Testis (tissue), 2 donors: ENCODE results near the gene ABHD2.

Experiments used
- POLR2A ChIP-seq: fragments of 450-650 bp; IDR thresholded peaks from one replicate; pipeline ENCODE4 v1.6.1; 2017; ENCODE audit warnings: antibody characterized with exemption, mild to moderate bottlenecking, moderate library complexity
- TF ChIP-seq, protein P1 (sequence below), 3 experiments: fragments of 450-650 bp in 2 of 3; fragments of 200-600 bp in 1 of 3; sonication (generic) in 1 of 3; IDR thresholded peaks; one replicate each; pipeline ENCODE4 v1.5.1; 2016 to 2019; ENCODE audit warnings: antibody characterized with exemption in 3 of 3, mild to moderate bottlenecking in 2 of 3, moderate library complexity in 1 of 3

DNA sequence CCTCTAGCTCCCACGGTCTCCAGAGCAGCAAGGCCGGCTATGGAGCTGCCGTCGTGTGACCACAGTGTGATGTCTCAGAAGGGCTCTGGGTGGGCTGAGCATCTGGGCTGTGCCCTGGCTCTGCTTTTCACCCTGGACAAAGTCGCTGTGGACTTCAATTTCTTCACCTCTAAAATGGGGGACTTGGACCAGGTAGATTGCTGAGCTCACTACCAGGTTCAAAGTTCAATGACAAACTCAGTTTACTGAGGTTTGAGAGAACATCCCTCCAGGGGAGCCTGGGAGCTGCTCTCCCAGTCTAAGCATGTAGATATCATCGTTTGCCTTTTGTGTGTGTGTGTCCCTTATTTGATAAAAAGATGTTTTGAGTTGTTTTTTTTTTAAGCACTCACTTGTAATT, 108.0 kb downstream of the ABHD2 start:
- no peak for TF ChIP-seq POLR2A
- TF ChIP-seq, protein P1, sequence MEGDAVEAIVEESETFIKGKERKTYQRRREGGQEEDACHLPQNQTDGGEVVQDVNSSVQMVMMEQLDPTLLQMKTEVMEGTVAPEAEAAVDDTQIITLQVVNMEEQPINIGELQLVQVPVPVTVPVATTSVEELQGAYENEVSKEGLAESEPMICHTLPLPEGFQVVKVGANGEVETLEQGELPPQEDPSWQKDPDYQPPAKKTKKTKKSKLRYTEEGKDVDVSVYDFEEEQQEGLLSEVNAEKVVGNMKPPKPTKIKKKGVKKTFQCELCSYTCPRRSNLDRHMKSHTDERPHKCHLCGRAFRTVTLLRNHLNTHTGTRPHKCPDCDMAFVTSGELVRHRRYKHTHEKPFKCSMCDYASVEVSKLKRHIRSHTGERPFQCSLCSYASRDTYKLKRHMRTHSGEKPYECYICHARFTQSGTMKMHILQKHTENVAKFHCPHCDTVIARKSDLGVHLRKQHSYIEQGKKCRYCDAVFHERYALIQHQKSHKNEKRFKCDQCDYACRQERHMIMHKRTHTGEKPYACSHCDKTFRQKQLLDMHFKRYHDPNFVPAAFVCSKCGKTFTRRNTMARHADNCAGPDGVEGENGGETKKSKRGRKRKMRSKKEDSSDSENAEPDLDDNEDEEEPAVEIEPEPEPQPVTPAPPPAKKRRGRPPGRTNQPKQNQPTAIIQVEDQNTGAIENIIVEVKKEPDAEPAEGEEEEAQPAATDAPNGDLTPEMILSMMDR (IDR thresholded peaks at IDR 0.05), result no peak
